Activated naive CD4-positive, alpha-beta T cell treated with anti-CD3 and anti-CD28 coated beads, Interleukin-2, amount 50 U/mL, for 24 hours (primary cell): ENCODE results near the gene COL27A1.
"Not testable (repeated sequence)": the region's sequence is repeated elsewhere in the genome, so short reads cannot be mapped to it uniquely, and the experiment has no call there.

ENCODE experiments used
- H3K27ac Mint-ChIP-seq: one replicate; pipeline ENCODE4 v1.8.0; 2021; ENCODE audit warnings: mild to moderate bottlenecking, mixed read lengths
- H3K27me3 Mint-ChIP-seq: one replicate; pipeline ENCODE4 v1.8.0; 2021; ENCODE audit warnings: mixed read lengths
- H3K36me3 Mint-ChIP-seq: one replicate; pipeline ENCODE4 v1.8.0; 2021; ENCODE audit warnings: mixed read lengths
- H3K4me1 Mint-ChIP-seq: one replicate; pipeline ENCODE4 v1.8.0; 2021; ENCODE audit warnings: mixed read lengths
- H3K4me3 Mint-ChIP-seq: one replicate; pipeline ENCODE4 v1.8.0; 2021; ENCODE audit warnings: mild to moderate bottlenecking, mixed read lengths
- H3K9me3 Mint-ChIP-seq: one replicate; pipeline ENCODE4 v1.8.0; 2021; ENCODE audit warnings: mixed read lengths

The COL27A1 gene

DNA sequence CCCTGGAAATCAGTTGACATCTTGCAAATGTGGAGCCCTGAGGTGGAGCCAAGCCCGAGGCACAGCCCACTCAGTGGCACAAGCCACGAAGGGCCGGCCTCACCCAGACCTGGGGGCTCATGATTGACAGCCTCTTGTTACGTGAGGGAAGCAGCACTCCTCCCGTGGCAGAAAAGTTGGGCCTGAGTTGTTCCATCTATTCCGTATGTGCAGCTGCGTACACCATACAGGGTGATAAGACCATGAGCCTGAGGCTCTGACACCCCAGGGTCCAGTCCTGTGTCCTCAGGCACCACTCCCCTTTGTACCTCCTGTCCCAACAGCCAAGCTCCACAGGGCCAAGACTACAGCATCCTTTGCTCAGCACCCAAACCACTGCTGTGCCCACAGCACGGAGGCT is 172.4 kb downstream of the COL27A1 start:
- H3K36me3 Mint-ChIP-seq, result no peaks in the 10 kb centered on the region
- H3K4me1 Mint-ChIP-seq, result peaks cover 5% of the 10 kb centered on the region
- H3K27me3 Mint-ChIP-seq, result no peaks in the 10 kb centered on the region
- no peaks in the 10 kb centered on the region for H3K9me3 Mint-ChIP-seq
- no peak overlapping the region for H3K27ac Mint-ChIP-seq
- H3K4me3 Mint-ChIP-seq, result no peak overlapping the region

DNA sequence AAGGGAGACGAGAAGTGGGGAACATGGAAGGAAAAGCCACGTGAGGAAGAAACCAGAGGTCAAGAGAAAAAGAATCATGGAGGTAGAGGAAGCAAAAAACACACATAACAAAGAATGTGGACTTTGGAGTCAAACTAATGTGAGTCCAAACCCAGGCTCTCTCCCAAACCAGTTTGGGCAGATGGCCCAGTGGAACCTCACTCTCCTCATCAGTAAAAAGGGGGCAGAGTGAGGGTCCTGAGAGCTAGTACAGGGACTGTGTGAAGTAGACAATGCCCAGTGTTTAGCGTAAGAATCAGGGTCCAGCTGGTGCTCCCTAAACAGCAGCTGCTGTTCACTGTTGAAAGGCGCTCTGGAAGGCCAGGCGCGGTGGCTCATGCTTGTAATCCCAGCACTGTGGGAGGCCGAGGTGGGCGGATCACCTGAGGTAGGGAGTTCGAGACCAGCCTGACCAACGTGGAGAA is 173.1 kb downstream of the COL27A1 start:
- H3K4me1 Mint-ChIP-seq, H3K9me3 Mint-ChIP-seq, H3K27ac Mint-ChIP-seq, H3K36me3 Mint-ChIP-seq, H3K4me3 Mint-ChIP-seq, H3K27me3 Mint-ChIP-seq: not testable (repeated sequence)

DNA sequence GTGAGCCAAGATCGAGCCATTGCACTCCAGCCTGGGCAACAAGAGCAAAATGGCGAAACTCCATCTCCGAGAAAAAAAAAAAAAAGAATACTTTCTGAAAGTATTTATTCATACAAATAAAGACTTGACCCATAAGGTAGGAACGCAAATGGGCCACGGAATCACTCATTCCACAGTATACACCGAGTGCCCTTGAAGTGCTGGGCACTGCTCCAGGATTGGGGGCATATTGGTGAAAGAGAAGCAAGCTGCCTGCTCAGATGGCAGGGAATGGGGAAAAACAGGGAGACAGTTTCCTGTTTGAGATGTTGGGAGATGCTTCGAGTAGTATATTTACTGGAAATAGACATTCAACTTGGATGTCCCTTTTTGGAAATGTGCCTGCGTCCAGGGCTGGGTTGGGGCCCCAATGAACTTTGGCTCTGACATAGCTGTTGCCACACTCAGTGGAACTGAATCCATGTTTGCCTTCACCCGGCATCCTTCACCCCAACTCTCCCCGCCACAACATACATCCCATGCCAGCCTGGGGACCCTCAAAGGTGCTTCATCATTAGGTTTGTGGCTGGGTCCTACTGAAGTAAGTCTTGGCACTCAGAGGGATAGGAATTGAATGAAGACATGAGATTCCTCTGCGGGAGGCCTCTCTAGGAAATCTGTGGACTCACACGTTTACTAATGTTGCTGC is 173.7 kb downstream of the COL27A1 start:
- not testable (repeated sequence) for H3K27me3 Mint-ChIP-seq, H3K36me3 Mint-ChIP-seq, H3K27ac Mint-ChIP-seq, H3K4me3 Mint-ChIP-seq, H3K9me3 Mint-ChIP-seq, H3K4me1 Mint-ChIP-seq

DNA sequence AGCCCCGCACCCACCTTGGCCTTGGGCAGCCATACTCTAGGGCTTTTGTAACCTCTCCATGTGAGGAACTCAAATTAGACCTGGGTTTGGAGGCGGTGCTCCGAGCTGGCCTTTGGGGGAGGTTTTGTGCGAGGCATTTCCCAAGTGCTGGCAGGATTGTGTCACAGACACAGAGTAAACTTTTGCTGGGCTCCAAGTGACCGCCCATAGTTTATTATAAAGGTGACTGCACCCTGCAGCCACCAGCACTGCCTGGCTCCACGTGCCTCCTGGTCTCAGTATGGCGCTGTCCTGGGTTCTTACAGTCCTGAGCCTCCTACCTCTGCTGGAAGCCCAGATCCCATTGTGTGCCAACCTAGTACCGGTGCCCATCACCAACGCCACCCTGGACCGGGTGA is 174.3 kb downstream of the COL27A1 start, which contains the start of gene ORM2:
ORM2 (plus strand) TSS at position 245 of the 398 bp plus-strand sequence; CDS start at position 281, 36 bp downstream.
- H3K4me3 Mint-ChIP-seq, H3K27me3 Mint-ChIP-seq, H3K4me1 Mint-ChIP-seq, H3K9me3 Mint-ChIP-seq, H3K36me3 Mint-ChIP-seq: not testable (repeated sequence)
- peak within 1 kb of the TSS; percentile 90 for H3K27ac Mint-ChIP-seq

DNA sequence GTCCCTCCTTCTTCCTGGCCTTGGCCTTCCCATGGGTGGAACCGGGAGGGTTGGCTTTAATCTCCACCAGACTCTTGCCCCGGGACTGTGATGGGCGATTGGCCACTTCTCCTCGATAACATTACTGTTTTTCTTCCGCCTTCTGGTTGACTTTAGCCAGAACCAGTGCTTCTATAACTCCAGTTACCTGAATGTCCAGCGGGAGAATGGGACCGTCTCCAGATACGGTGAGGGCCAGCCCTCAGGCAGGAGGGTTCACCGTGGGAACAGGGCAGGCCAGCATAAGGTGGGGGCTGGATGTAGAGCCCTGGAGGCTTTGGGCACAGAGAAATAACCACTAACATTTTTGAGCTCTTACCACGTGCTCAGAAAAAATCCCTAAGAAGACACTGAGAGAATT is 175.3 kb downstream of the COL27A1 start:
- Mint-ChIP-seq H3K9me3 (no peaks in the 10 kb centered on the region), H3K4me1 (peaks cover 9% of the 10 kb centered on the region), H3K27ac (peak overlapping the region; percentile 90), H3K27me3 (no peaks in the 10 kb centered on the region), H3K36me3 (peaks cover 3% of the 10 kb centered on the region), H3K4me3 (no peak overlapping the region)

DNA sequence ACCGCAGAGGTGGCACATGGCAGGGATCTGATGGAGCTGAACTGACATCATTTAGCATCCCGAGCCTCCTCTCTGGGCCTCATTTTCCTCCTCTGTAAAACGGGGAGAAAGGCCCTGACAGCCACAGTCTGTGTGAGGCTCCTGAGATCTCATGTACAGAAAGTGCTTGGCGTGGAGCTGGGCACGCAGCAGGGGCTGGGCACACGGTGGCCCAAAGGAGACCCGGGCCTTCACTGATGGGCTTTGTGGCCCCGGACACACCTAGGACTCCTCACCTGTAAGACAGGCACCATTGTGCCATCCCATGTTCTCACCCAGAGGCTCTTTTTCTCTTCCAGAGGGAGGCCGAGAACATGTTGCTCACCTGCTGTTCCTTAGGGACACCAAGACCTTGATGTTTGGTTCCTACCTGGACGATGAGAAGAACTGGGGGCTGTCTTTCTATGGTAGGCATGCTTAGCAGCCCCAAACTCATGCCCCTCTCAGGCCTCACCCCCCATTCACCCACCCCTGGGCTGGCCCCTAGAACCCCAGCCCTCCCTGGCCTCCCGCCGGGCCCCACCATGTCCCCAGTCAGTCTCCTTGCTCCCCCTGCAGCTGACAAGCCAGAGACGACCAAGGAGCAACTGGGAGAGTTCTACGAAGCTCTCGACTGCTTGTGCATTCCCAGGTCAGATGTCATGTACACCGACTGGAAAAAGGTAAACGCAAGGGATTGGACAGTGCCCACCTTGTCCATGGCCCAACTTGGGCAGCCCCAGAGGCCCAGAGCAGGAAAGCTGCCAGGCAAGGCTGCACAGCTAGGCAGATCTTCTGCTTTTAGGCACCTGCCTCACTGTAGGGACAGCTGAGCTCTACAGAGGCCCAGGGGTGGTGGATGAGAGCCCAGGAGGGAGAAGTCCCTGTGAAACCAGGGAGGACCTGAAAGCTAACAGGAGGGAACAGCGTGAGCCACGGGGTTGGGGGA is 176.2 kb downstream of the COL27A1 start:
- H3K4me1 Mint-ChIP-seq, H3K36me3 Mint-ChIP-seq, H3K4me3 Mint-ChIP-seq, H3K9me3 Mint-ChIP-seq, H3K27me3 Mint-ChIP-seq: not testable (repeated sequence)
- H3K27ac Mint-ChIP-seq, result peak overlapping the region; percentile 90

DNA sequence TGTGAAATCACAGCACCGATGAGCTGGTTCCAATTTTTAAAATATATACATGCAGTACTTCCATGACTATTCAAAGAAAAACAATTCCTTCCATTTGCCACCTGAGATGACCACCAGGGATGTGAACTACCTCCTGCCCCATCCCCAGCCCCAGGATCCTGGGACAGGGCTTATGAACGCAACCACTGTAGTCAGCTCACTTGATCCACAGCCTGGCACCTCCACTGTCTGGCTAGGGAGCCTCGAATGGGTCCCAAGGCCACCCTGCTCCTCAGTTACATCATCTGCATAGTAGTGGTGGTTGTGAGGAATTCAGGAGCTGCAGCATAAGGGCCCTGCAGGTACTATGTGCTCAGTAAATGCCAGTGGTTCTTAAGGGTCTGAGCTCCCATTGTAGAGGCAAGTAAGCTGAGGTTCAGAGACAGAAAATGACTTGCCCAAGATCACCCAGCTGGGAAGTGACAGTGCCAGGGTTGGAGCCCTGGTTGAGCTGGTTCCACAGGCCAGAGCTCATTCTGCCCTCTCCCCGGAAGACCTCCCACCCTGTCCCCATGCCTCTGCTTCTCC is 177.2 kb downstream of the COL27A1 start:
- not testable (repeated sequence) for H3K27me3 Mint-ChIP-seq, H3K4me3 Mint-ChIP-seq, H3K36me3 Mint-ChIP-seq, H3K4me1 Mint-ChIP-seq, H3K9me3 Mint-ChIP-seq
- peak overlapping the region; percentile 76 for H3K27ac Mint-ChIP-seq

DNA sequence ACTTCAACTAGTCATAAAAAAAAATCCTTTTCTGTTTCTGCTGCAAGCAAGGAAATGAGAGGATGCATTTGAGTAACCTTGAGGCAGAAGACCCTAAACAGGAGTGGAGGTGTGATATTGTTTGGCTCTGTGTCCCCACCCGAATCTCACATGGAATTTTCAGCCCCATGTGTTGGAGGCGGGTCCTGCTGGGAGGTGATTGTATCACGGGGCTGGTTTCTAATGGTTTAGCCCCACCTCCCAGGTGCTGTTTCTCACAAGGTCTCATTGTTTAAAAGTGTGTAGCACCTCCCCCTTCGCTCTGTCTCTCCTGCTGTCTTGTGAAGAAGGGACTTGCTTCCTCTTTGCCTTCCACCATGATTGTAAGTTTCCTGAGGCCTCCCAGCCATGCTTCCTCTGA is 178.4 kb downstream of the COL27A1 start:
- H3K4me1 Mint-ChIP-seq, H3K4me3 Mint-ChIP-seq, H3K27me3 Mint-ChIP-seq, H3K9me3 Mint-ChIP-seq, H3K27ac Mint-ChIP-seq, H3K36me3 Mint-ChIP-seq: not testable (repeated sequence)

DNA sequence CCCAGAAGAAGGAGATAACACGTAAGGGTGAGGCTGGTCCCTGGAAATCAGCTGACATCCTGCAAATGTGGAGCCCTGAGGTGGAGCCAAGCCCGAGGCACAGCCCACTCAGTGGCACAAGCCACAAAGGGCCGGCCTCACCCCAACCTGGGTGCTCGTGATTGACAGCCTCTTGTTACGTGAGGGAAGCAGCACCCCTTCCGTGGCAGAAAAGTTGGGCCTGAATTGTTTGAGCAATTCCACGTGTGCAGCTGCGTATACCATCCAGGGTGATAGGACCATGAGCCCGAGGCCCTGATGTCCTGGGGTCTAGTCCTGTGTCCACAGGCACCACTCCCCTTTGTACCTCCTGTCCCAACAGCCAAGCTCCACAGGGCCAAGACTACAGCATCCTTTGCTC is 179.2 kb downstream of the COL27A1 start:
- Mint-ChIP-seq H3K36me3 (peaks cover 3% of the 10 kb centered on the region), H3K4me3 (no peak overlapping the region), H3K4me1 (peaks cover 9% of the 10 kb centered on the region), H3K27me3 (no peaks in the 10 kb centered on the region), H3K27ac (peak overlapping the region; percentile 4), H3K9me3 (no peaks in the 10 kb centered on the region)

DNA sequence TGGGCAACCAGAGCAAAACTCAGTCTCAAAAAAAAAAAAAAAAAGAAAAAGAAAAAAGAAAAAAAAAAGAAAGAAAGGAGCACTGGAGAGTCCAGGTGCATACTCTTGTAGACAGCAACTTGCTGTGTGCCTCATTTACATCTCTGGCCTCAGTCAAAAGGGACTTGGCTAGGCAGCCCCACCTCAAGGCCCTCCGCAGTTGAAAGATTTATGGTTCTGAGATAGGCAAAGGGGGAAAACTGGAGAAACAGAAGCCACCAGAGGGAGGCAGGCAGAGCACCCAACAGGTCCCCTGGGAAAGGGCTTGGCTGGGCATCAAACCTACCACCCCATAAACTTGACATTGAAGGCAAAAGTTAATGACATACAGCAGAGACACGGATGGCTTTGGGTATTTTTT is 180.4 kb downstream of the COL27A1 start:
- Mint-ChIP-seq H3K27ac (peak overlapping the region; percentile 46), H3K9me3 (no peaks in the 10 kb centered on the region), H3K4me3 (no peak overlapping the region), H3K4me1 (peaks cover 4% of the 10 kb centered on the region), H3K27me3 (no peaks in the 10 kb centered on the region), H3K36me3 (peaks cover 5% of the 10 kb centered on the region)

DNA sequence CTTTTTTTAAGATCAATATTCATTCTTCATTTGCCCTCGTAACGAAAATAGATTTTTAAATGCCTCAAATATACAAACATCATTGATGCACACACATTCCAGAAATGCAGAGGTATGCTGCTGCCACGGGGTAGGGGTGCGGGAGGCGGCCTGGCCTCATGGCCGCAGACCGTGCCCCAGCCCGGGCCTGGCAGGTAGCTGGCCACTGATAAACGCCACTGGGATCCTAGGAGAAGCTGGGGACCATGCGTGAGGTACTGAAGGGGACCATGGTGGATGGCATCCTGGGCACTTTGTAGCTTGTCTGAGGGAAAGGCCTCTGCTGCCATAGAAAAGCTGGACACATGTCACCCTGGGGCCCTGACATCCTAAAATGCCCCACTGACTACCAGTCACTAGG is 180.8 kb downstream of the COL27A1 start:
- Mint-ChIP-seq H3K4me3 (no peak overlapping the region), H3K27me3 (no peaks in the 10 kb centered on the region), H3K36me3 (peaks cover 5% of the 10 kb centered on the region), H3K27ac (no peak overlapping the region), H3K9me3 (no peaks in the 10 kb centered on the region), H3K4me1 (peaks cover 4% of the 10 kb centered on the region)

DNA sequence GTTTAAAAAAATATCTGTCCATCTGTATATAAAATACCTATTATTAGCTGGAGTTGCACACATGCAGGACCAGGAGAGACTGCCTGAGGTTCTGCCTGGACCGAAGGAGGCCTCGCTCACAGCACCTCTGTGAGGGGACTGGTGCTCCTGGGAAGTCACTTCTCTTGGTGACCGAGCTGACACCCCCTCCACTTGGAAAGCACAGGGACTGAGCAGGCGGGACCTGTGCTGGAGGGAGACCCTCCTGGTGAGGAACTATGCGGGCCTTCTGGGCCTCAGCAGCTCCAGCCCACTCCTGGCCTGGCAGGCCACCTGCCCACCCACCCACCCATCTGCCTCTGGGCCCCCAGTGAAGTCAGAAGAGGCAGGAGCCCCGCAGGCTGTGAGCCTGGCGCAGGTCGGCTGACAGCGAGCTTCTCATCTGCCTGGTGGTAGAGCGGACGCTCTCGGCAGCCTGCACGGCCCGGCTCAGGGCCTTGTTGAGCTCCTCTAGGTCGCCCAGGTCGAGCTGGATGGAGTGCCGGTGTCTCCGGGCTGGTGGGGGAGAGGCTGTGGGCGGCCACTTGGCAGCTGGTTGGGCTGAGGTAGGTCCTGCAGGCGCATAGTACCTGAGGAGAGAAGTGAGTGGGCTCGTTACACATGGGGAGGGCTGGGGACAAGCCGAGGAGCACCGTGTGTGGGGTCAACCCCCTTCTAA is 181.5 kb downstream of the COL27A1 start:
- H3K4me1 Mint-ChIP-seq, result peaks cover 7% of the 10 kb centered on the region
- H3K27me3 Mint-ChIP-seq, result no peaks in the 10 kb centered on the region

DNA sequence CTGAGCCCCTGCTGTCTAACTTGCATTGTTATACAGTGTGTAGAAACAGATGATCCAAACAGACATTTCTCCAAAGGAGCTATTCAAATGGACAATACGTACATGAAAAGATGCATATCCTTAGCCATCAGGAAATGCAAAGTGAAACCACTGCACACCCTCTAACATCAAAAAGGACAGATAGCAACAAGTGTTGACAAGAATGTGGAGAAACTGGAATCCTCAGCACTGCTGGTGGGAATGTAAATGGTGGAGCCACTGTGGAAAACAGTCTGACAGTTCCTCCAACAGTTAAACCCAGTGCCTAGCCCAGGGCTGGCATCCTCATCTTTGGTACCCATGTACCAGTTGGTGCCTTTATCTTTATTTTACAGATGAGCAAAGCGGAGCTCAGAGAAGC is 182.8 kb downstream of the COL27A1 start:
- Mint-ChIP-seq H3K4me1 (peaks cover 7% of the 10 kb centered on the region), H3K36me3 (peaks cover 8% of the 10 kb centered on the region), H3K27ac (no peak overlapping the region), H3K27me3 (no peaks in the 10 kb centered on the region), H3K4me3 (no peak overlapping the region), H3K9me3 (no peaks in the 10 kb centered on the region)

More for the DNA sequence above, 181.5 kb downstream of the COL27A1 start:
- Mint-ChIP-seq H3K9me3 (no peaks in the 10 kb centered on the region), H3K27ac (peak overlapping the region; percentile 41), H3K36me3 (peaks cover 8% of the 10 kb centered on the region), H3K4me3 (no peak overlapping the region)

DNA sequence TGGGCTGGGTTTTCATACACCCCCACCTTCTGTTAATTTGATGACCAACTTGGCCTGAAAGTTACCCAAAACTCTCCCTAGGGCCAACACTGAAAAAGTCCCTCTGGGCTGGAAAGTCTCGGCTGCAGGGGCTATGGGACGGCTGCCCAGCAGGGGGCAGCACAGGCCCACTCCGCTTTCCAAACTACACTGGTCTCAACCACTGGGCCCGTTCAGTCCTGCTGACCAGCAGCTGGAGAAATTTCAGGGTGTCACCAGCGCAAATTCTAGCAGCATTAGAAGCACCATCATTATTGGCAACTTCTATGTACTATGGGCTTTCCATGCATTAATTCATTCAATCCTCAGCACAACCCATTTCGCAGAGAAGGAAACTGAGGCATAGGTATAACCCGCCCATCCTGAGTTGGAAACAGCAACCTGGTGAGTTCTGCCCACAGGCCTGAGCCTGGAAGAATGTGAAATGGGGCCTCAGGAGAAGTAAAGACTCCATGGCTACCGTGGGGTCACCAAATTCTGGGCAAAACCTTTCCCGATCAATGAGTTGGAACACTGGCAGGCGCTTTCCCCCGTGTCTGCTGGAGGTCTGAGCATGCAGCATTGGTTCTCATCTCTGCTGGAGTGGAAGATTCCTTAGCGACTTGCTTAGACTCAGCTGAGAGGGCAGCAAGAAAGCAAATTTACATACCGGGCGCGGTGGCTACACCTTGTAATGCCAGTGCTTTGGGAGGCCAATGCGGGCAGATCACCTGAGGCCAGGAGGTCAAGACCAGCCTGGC is 184.0 kb downstream of the COL27A1 start:
- Mint-ChIP-seq H3K27me3 (no peaks in the 10 kb centered on the region), H3K27ac (no peak overlapping the region), H3K4me3 (no peak overlapping the region), H3K4me1 (peaks cover 7% of the 10 kb centered on the region), H3K36me3 (peaks cover 8% of the 10 kb centered on the region), H3K9me3 (no peaks in the 10 kb centered on the region)
